ENCODE results near the gene CELF5.

The CELF5 gene

DNA sequence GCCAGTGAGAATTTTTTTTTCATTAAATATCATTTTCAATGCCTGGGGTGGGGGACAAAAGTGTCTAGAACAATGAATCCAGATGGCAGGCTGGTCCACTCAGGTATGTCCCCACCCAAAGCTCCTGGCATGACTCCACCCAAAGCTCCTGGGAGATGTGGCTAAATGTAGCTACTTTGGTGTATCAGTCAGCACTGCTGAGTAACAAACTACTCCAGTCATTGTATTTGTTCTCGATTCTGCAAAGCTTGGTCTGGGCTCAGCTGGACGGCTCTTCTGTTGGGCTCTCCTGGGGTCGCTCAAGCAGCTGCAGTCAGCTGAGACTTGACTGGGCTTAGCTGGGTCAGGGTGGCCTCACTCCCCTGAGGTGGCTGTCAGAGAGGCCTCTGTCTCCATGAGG, 48.5 kb downstream of the CELF5 start:
- TF ChIP-seq, protein P1, sequence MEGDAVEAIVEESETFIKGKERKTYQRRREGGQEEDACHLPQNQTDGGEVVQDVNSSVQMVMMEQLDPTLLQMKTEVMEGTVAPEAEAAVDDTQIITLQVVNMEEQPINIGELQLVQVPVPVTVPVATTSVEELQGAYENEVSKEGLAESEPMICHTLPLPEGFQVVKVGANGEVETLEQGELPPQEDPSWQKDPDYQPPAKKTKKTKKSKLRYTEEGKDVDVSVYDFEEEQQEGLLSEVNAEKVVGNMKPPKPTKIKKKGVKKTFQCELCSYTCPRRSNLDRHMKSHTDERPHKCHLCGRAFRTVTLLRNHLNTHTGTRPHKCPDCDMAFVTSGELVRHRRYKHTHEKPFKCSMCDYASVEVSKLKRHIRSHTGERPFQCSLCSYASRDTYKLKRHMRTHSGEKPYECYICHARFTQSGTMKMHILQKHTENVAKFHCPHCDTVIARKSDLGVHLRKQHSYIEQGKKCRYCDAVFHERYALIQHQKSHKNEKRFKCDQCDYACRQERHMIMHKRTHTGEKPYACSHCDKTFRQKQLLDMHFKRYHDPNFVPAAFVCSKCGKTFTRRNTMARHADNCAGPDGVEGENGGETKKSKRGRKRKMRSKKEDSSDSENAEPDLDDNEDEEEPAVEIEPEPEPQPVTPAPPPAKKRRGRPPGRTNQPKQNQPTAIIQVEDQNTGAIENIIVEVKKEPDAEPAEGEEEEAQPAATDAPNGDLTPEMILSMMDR (IDR thresholded peaks at IDR 0.05; ENCODE audit: low read depth, low read length), result no peak
- no peak for DNase-seq (ENCODE audit: low read depth in 2 of 2)

DNA sequence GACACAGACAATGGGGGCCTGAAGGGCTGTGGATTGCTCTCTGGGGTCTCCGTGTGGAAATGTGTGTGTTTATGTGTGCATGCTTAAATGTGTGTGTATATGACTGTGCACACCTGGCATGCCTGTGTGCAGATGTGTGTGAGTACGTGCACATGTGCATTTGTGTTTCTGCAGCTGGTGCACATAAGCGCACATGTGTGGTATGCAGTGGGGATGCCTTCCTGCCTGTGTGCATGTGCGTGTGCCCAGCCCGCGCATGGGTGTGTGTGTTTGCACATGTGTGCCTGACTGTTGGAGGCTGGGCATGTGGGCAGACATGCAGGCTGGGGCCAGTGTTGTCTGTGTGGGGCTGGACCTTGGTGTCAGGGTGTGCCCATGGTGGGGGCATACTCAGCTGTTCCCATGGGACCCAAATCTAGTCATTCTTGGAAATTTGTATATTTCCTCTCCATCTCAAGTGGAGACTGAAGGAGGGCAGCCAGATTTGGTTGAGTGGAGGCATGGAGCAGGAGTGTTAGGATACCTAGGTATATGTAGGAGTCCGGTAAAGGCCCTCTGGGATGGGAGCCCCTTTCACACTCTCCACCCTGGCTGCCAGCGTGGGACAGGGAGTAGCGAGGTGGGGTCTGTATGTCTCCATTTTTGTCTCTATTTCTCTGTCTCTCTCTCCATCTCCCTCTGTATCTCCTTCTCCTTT, 49.9 kb downstream of the CELF5 start:
- DNase-seq (ENCODE audit: low read depth in 2 of 2), result no peak
- no peak overlapping the region for H3K4me3 ChIP-seq (replicated peaks in 1 of 2; ENCODE audit: low read depth in 2 of 2, low read length in 2 of 2)
- TF ChIP-seq, protein P1 (IDR thresholded peaks at IDR 0.05; ENCODE audit: low read depth, low read length), result no peak

More for the DNA sequence above, 48.5 kb downstream of the CELF5 start:
- no peak overlapping the region for H3K4me3 ChIP-seq (replicated peaks in 1 of 2; ENCODE audit: low read depth in 2 of 2, low read length in 2 of 2)

DNA sequence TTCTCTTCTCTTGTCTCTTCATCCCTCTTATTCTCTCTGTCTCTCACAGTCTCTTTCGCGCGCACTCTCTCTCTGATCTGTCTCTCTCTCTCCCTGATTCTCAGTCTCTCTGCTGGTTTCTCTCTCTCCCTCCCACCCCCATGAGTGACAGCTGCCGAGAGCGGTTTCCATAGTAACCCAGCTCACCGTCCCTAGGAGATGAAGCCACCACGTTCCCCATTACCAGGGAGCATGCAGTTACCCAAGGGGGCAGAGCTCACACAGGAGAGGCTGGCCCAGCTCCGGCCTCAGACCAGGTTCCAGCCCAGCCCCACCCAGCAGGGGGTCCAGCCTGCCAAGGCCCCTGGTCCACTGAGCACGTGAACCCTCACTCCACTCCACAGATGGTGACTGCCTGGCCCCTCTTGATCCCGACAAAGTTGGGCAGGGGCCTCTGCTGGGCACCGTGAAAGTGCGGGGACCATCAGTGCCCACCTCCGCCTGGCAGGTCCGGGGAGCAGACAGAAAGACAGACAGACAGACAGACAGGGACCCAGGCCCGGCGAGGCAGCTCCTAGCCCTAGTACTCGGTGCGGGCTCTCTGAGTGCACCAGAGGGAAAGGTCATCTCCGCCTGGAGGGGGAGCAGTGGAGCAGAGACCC, 50.6 kb downstream of the CELF5 start:
- peak overlapping the region; percentile 36 to 51 for H3K4me3 ChIP-seq (replicated peaks in 1 of 2; ENCODE audit: low read depth in 2 of 2, low read length in 2 of 2)
- DNase-seq (ENCODE audit: low read depth in 2 of 2), result no peak
- TF ChIP-seq, protein P1 (IDR thresholded peaks at IDR 0.05; ENCODE audit: low read depth, low read length), result peak; percentile 53

DNA sequence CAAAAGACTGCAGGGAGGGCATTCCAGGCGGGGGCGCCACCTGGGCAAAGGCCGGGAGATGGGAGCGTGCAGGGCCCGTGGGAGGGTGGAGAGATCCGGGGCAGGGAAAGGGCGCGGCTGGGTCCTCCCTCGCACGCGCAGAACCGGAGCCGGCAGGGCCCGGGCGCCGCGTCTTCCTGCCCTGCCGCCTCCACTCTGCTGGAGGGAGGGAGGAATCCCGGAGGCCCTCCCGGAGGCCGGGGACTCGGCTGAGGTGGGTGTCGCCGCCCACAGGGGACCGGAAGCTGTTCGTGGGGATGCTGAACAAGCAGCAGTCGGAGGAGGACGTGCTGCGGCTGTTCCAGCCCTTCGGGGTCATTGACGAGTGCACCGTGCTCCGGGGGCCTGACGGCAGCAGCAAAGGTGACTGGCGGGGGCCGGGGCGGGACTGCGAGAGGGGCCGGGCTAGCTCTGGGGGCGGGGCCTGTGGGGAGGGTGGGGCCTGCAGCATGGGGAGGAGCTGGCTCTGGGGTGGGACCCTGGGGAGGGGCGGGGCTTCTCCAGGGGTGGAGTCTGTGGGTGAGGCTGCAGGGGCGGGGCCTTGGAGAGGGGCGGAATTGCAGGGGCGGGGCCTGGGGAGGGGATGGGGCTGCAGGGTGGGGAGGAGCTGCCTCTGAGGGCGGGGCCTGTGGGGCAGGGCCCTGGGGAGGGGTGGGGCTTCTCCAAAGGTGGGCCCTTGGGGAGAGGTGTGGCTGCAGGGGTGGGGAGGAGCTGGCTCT, 51.3 kb downstream of the CELF5 start:
- H3K4me3 ChIP-seq (replicated peaks in 1 of 2; ENCODE audit: low read depth in 2 of 2, low read length in 2 of 2), result peak overlapping the region; percentile 36 to 51
- TF ChIP-seq, protein P1 (IDR thresholded peaks at IDR 0.05; ENCODE audit: low read depth, low read length), result no peak
- DNase-seq (ENCODE audit: low read depth in 2 of 2), result peak; percentile 81 to 85

DNA sequence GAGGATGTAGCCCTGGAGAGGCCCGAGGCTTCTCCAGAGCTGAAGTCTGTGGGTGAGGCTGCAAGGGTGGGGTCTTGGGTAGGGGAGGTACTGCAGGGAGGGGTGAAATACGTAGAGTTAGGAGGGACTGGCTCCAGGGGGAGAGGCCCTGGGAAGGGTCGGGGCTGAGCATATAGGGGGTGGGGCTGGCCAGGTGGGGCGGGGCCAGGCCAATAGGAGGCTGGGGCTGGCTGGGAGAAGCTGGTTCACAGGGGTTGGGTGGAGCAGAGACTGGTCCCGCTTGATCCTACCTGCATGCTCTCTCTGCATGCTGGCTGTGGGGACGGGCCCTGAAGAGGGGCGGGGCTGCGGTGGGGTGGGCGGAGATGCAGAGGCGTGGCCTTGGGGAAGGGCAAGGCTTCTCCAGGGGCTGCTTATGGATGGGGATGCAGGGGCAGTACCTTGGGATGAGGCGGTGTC, 51.9 kb downstream of the CELF5 start:
- no peak overlapping the region for H3K4me3 ChIP-seq (replicated peaks in 1 of 2; ENCODE audit: low read depth in 2 of 2, low read length in 2 of 2)
- no peak for DNase-seq (ENCODE audit: low read depth in 2 of 2)
- TF ChIP-seq, protein P1 (IDR thresholded peaks at IDR 0.05; ENCODE audit: low read depth, low read length), result no peak

DNA sequence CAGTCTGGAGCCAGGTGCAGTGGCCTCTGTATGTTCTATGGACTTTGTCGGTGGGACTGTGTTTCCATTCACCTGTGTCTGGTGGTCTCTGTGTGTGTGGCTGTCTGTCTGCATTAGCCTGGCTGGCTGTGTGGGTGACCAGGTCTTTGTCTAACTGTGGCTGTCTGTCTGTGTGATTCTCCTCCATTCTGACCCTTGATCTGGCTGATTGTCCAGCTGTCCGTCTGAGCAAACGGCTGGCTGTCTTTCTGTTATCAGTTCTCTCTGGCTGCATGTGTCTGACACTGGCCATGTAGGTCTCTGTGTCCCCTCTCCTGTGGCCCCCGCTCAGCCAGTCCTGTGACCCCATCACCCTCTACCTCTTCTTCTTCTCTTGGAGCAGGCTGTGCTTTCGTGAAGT, 53.2 kb downstream of the CELF5 start:
- TF ChIP-seq, protein P1 (IDR thresholded peaks at IDR 0.05; ENCODE audit: low read depth, low read length), result no peak
- no peak for DNase-seq (ENCODE audit: low read depth in 2 of 2)
- no peak overlapping the region for H3K4me3 ChIP-seq (replicated peaks in 1 of 2; ENCODE audit: low read depth in 2 of 2, low read length in 2 of 2)
